HCT116 (cell line): Measurements from ENCODE around the gene TENM4. TPM values are rescaled to one million over a fixed set of nuclear protein-coding genes. Genes with fewer than 3 reads are reported as not detected.

Experiments used
- ATAC-seq: fragments of 200-7000 bp; cut with Tn5 transposase; 2 replicates; pipeline ENCODE4 v1.9.1; 2020; ENCODE audit warnings: mild to moderate bottlenecking, moderate library complexity
- BruUV-seq: library from RNA; stranded (reverse); fragments of 400-500 nt; replicated peaks from 2 replicates; lab custom pipeline; 2021; lab: Mats Ljungman, UMichigan
- CTCF ChIA-PET: fragments of 300-600 bp; sonication (Branson Sonifier 250); formaldehyde crosslinking; loops from one replicate; lab custom pipeline; 2021; ENCODE audit warnings: antibody characterized with exemption; lab: Charles Lee
- POLR2A ChIA-PET: fragments of 300-600, 350-600 bp; sonication (Branson Sonifier 250); formaldehyde crosslinking; loops from one replicate; lab custom pipeline; 2021; ENCODE audit warnings: antibody characterized with exemption; lab: Charles Lee
- RAD21 ChIA-PET, 2 experiments: fragments of 300-600 bp; sonication (Branson Sonifier 250); formaldehyde crosslinking; loops; one replicate each; lab custom pipeline; 2023; ENCODE audit warnings: low total read pairs in 2 of 2; ENCODE audit not compliant: uncharacterized antibody in 2 of 2, unreplicated experiment in 2 of 2, low non-redundant PET in 1 of 2; lab: Charles Lee
- DNase-seq: peaks from one replicate; pipeline ENCODE4 v3.0.0-alpha.2; 2010; ENCODE audit warnings: low read depth, low spot score
- H2AFZ ChIP-seq: fragments of 200-600 bp; shearing (Covaris generic), sonication (generic); 2 replicates; pipeline ENCODE4 v1.6.1; 2017; ENCODE audit warnings: low read depth, mixed run types, mixed read lengths, antibody characterized with exemption, low read length; ENCODE audit not compliant: poor library complexity, severe bottlenecking
- H3K27ac ChIP-seq: 2 replicates; pipeline ENCODE4 v1.5.1; 2012; ENCODE audit warnings: low read depth, low read length
- H3K27me3 ChIP-seq: fragments of 200-600 bp; sonication (generic); 2 replicates; pipeline ENCODE4 v1.6.1; 2016; ENCODE audit warnings: mixed run types, low read length, mixed read lengths; ENCODE audit not compliant: insufficient read depth
- H3K36me3 ChIP-seq, 2 experiments: fragments of 200-500 bp in 1 of 2; fragments of 200-600 bp in 1 of 2; sonication (Bioruptor generic) in 1 of 2; sonication (generic) in 1 of 2; 2 replicates each; pipeline versions ENCODE4 v1.5.1 to v1.6.1; 2014 to 2016; ENCODE audit warnings: low read length in 2 of 2, inconsistent platforms in 1 of 2, mixed read lengths in 1 of 2, mixed run types in 1 of 2; ENCODE audit not compliant: insufficient read depth in 2 of 2, control insufficient read depth in 1 of 2
- H3K4me1 ChIP-seq, 2 experiments: fragments of 200-600 bp in 1 of 2; sonication (generic) in 1 of 2; 2 replicates each; pipeline versions ENCODE4 v1.5.1 to v1.6.1; 2012 to 2017; ENCODE audit warnings: low read length in 2 of 2, inconsistent platforms in 1 of 2, mild to moderate bottlenecking in 1 of 2, mixed read lengths in 1 of 2, mixed run types in 1 of 2, moderate library complexity in 1 of 2; ENCODE audit not compliant: insufficient read depth in 2 of 2, control insufficient read depth in 1 of 2
- H3K4me2 ChIP-seq: fragments of 200-600 bp; sonication (generic); 2 replicates; pipeline ENCODE4 v1.6.1; 2017; ENCODE audit warnings: mixed run types, low read length, mixed read lengths
- H3K4me3 ChIP-seq, 2 experiments: fragments of 200-600 bp in 1 of 2; sonication (generic) in 1 of 2; replicated peaks in 1 of 2; 2 replicates each; pipeline ENCODE4 v1.5.1; 2011 to 2016; ENCODE audit warnings: low read length in 2 of 2, control low read depth in 1 of 2, low read depth in 1 of 2, mild to moderate bottlenecking in 1 of 2, mixed read lengths in 1 of 2, mixed run types in 1 of 2
- H3K79me2 ChIP-seq: fragments of 200-600 bp; sonication (generic); 2 replicates; pipeline ENCODE4 v1.6.1; 2017; ENCODE audit warnings: mild to moderate bottlenecking, mixed run types, low read length, moderate library complexity, mixed read lengths; ENCODE audit not compliant: insufficient read depth
- H3K9ac ChIP-seq: fragments of 200-600 bp; sonication (generic); 2 replicates; pipeline ENCODE4 v1.6.1; 2016; ENCODE audit warnings: low read length, mixed read lengths
- H3K9me2 ChIP-seq: fragments of 200-600 bp; sonication (generic), shearing (Covaris generic); 2 replicates; pipeline ENCODE4 v1.6.1; 2017; ENCODE audit warnings: mixed run types, mild to moderate bottlenecking, moderate library complexity; ENCODE audit not compliant: insufficient read depth
- H3K9me3 ChIP-seq, 2 experiments: fragments of 200-500 bp in 1 of 2; fragments of 200-600 bp in 1 of 2; sonication (Bioruptor generic) in 1 of 2; sonication (generic) in 1 of 2; 2 replicates each; pipeline ENCODE4 v1.6.1; 2014 to 2017; ENCODE audit warnings: low read length in 2 of 2, mixed read lengths in 2 of 2, inconsistent platforms in 1 of 2, low read depth in 1 of 2, mild to moderate bottlenecking in 1 of 2, mixed run types in 1 of 2, moderate library complexity in 1 of 2; ENCODE audit not compliant: control insufficient read depth in 1 of 2, insufficient read depth in 1 of 2
- H4K20me1 ChIP-seq: fragments of 200-600 bp; sonication (generic), shearing (Covaris generic); 2 replicates; pipeline ENCODE4 v1.6.1; 2017; ENCODE audit warnings: mixed run types, mild to moderate bottlenecking, moderate library complexity; ENCODE audit not compliant: insufficient read depth
- CBX3 ChIP-seq: IDR thresholded peaks from 2 replicates; pipeline ENCODE4 v1.6.1; 2012; ENCODE audit warnings: low read depth
- CEBPB ChIP-seq: IDR thresholded peaks from 2 replicates; pipeline ENCODE4 v1.6.1; 2012; ENCODE audit warnings: low read depth
- EZH2 ChIP-seq: fragments of 200-600 bp; sonication (generic); IDR thresholded peaks from 2 replicates; pipeline ENCODE4 v1.6.1; 2017; ENCODE audit warnings: antibody characterized with exemption, mixed run types
- FOSL1 ChIP-seq: IDR thresholded peaks from 2 replicates; pipeline ENCODE4 v1.6.1; 2012; ENCODE audit warnings: low read depth
- POLR2A ChIP-seq: IDR thresholded peaks from 2 replicates; pipeline ENCODE4 v1.7.0; 2011; ENCODE audit warnings: borderline replicate concordance; ENCODE audit not compliant: insufficient read depth, insufficient read length; ENCODE audit errors: extremely low read depth
- RAD21 ChIP-seq: IDR thresholded peaks from 2 replicates; pipeline ENCODE4 v1.6.1; 2012; ENCODE audit warnings: low read depth, mild to moderate bottlenecking
- SIN3A ChIP-seq: IDR thresholded peaks from 2 replicates; pipeline ENCODE4 v1.6.1; 2012; ENCODE audit warnings: low read depth
- SRF ChIP-seq: IDR thresholded peaks from 2 replicates; pipeline ENCODE4 v1.6.1; 2012; ENCODE audit warnings: low read depth
- TCF7L2 ChIP-seq: IDR thresholded peaks from 2 replicates; pipeline ENCODE4 v1.7.0; 2011; ENCODE audit warnings: borderline replicate concordance, inconsistent platforms; ENCODE audit not compliant: insufficient read depth, insufficient read length; ENCODE audit errors: extremely low read depth
- ZBTB33 ChIP-seq: IDR thresholded peaks from 2 replicates; pipeline ENCODE4 v1.6.1; 2011; ENCODE audit warnings: mild to moderate bottlenecking, low read length, moderate library complexity; ENCODE audit not compliant: insufficient replicate concordance; ENCODE audit errors: extremely low read depth
- ZNF274 ChIP-seq: fragments of 200-500 bp; sonication (Bioruptor generic); IDR thresholded peaks from 2 replicates; pipeline ENCODE4 v1.6.1; 2014; ENCODE audit warnings: mild to moderate bottlenecking, low read depth, low read length, inconsistent platforms
- intact Hi-C: fragments of 100-400 bp; cut with micrococcal nuclease; formaldehyde crosslinking; loops from 2 replicates; pipeline ENCODE4 v1.10.0; 2022
- total RNA-seq: library from RNA; stranded (reverse); gene quantifications from one replicate; pipeline ENCODE4 v1.2.1, GENCODE V29; 2021; ENCODE audit not compliant: unreplicated experiment
- TF ChIP-seq, protein P1 (sequence below): IDR thresholded peaks from 2 replicates; pipeline ENCODE4 v1.6.1; 2012
- TF ChIP-seq, protein P2 (sequence below), 3 experiments: fragments of 200-600 bp in 1 of 3; sonication (generic) in 1 of 3; IDR thresholded peaks in 2 of 3; conservative IDR thresholded peaks in 1 of 3; 2 replicates each; pipeline ENCODE4 v1.5.1; 2012 to 2017; ENCODE audit warnings: low read depth in 2 of 3, low read length in 2 of 3, antibody characterized with exemption in 1 of 3, borderline replicate concordance in 1 of 3, control low read depth in 1 of 3, mild to moderate bottlenecking in 1 of 3, mixed read lengths in 1 of 3, mixed run types in 1 of 3, moderate library complexity in 1 of 3; ENCODE audit not compliant: insufficient read depth in 1 of 3
- TF ChIP-seq, protein P3 (sequence below): IDR thresholded peaks from 2 replicates; pipeline ENCODE4 v1.6.1; 2012

Gene TENM4
- total RNA-seq, 1 experiment from 2014 or later: 0.05 TPM

DNA sequence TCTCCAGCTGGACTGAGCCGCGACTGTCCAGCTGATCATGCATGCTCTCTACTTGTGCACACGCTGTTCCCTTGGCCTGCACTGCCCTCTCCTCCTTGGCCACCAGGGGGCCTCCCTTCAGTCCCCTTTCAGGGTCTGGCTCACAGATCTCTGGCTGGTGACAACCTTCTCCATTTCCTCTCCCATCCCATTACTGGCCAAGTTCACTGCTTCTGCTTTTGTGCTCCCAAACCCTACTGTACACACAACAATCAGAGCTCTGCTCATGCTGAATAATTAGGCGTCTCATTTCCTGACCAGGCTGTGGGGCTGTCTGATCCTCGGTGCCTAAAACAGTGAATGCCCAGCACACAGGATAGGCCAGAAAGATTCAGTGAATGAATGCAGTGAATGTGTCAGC lies 642.2 kb downstream of the TENM4 start:
- no TSS peak for BruUV-seq
- H3K4me1 ChIP-seq: no peaks in the 10 kb centered on the region
- peaks cover 34% of the 10 kb centered on the region for H3K27me3 ChIP-seq
- intact Hi-C loops: loop anchor here (1.0 to 5.0 kb wide), 2 partner anchors 151 to 163 kb away; no protein-coding TSS in a partner anchor
- no peaks in the 10 kb centered on the region for H3K9me3 ChIP-seq
- no peak overlapping the region for H2AFZ ChIP-seq
- H4K20me1 ChIP-seq: no peaks in the 10 kb centered on the region
- no peaks in the 10 kb centered on the region for H3K79me2 ChIP-seq
- ATAC-seq: peak; percentile 99
- H3K36me3 ChIP-seq: no peaks in the 10 kb centered on the region
- no peak for TF ChIP-seq CEBPB
- TF ChIP-seq, protein P1, sequence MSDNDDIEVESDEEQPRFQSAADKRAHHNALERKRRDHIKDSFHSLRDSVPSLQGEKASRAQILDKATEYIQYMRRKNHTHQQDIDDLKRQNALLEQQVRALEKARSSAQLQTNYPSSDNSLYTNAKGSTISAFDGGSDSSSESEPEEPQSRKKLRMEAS: peak; percentile 27; the same call in 1 of the 2 replicates
- TF ChIP-seq, protein P2, sequence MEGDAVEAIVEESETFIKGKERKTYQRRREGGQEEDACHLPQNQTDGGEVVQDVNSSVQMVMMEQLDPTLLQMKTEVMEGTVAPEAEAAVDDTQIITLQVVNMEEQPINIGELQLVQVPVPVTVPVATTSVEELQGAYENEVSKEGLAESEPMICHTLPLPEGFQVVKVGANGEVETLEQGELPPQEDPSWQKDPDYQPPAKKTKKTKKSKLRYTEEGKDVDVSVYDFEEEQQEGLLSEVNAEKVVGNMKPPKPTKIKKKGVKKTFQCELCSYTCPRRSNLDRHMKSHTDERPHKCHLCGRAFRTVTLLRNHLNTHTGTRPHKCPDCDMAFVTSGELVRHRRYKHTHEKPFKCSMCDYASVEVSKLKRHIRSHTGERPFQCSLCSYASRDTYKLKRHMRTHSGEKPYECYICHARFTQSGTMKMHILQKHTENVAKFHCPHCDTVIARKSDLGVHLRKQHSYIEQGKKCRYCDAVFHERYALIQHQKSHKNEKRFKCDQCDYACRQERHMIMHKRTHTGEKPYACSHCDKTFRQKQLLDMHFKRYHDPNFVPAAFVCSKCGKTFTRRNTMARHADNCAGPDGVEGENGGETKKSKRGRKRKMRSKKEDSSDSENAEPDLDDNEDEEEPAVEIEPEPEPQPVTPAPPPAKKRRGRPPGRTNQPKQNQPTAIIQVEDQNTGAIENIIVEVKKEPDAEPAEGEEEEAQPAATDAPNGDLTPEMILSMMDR (IDR thresholded peaks at IDR 0.05 in 2 of 3, conservative IDR thresholded peaks at IDR 0.05 in 1 of 3; ENCODE audit: borderline replicate concordance in 1 of 3, insufficient read depth in 1 of 3, low read depth in 2 of 3, low read length in 2 of 3): peak; percentile 68 to 92 (median 89)
- peak; percentile 59 for TF ChIP-seq RAD21
- TF ChIP-seq CBX3: 0 out of 2 replicates have a peak, but pooled peaks have one; percentile 28
- no peak for TF ChIP-seq POLR2A
- CTCF ChIA-PET: interaction anchor here (0.8 to 2.6 kb wide), 7 partner anchors 9 to 301 kb away, joined by 3 to 12 read pairs (median 5); no protein-coding TSS in a partner anchor
- H3K4me3 ChIP-seq: no peak overlapping the region
- POLR2A ChIA-PET: no interaction called here
- RAD21 ChIA-PET: interaction anchor here in 1 of 2 experiments (0.9 to 1.5 kb wide), 2 partner anchors 153 to 302 kb away, joined by 3 read pairs; no protein-coding TSS in a partner anchor
- no peak overlapping the region for H3K27ac ChIP-seq
- DNase-seq: peak; percentile 28
- no peak overlapping the region for H3K4me2 ChIP-seq
- H3K9me2 ChIP-seq: no peaks in the 10 kb centered on the region
- H3K9ac ChIP-seq: no peak overlapping the region

GRCh38 chr11:78797559-78797958 lies 643.3 kb downstream of the TENM4 start:
- no peak overlapping the region for H3K9ac ChIP-seq
- no peak for DNase-seq
- no peak overlapping the region for H3K4me3 ChIP-seq
- no peak for ATAC-seq
- H3K27me3 ChIP-seq: peaks cover 41% of the 10 kb centered on the region
- no peaks in the 10 kb centered on the region for H3K79me2 ChIP-seq
- POLR2A ChIA-PET: no interaction called here
- RAD21 ChIA-PET: interaction anchor here in 1 of 2 experiments (1.5 kb wide), 1 partner anchor 152 kb away, joined by 3 read pairs; no protein-coding TSS in a partner anchor
- BruUV-seq: no TSS peak
- no peaks in the 10 kb centered on the region for H3K9me3 ChIP-seq
- H3K36me3 ChIP-seq: no peaks in the 10 kb centered on the region
- no peak overlapping the region for H2AFZ ChIP-seq
- intact Hi-C loops: loop anchor here (5.0 kb wide), 1 partner anchor 150 kb away; no protein-coding TSS in a partner anchor
- H3K4me1 ChIP-seq: no peaks in the 10 kb centered on the region
- CTCF ChIA-PET: interaction anchor here (1.1 to 2.6 kb wide), 6 partner anchors 11 to 303 kb away, joined by 3 to 12 read pairs (median 6); no protein-coding TSS in a partner anchor
- H3K27ac ChIP-seq: no peak overlapping the region
- no peak overlapping the region for H3K4me2 ChIP-seq
- no peaks in the 10 kb centered on the region for H4K20me1 ChIP-seq
- no peaks in the 10 kb centered on the region for H3K9me2 ChIP-seq
- no peak for TF ChIP-seq TCF7L2
- no peak for TF ChIP-seq SRF
- no peak for TF ChIP-seq POLR2A
- TF ChIP-seq SIN3A: no peak
- no peak for TF ChIP-seq EZH2
- TF ChIP-seq CBX3: no peak
- TF ChIP-seq ZNF274: no peak
- no peak for TF ChIP-seq FOSL1
- TF ChIP-seq, protein P3, sequence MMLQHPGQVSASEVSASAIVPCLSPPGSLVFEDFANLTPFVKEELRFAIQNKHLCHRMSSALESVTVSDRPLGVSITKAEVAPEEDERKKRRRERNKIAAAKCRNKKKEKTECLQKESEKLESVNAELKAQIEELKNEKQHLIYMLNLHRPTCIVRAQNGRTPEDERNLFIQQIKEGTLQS: no peak
- TF ChIP-seq ZBTB33: no peak
